Body of pancreas (tissue), 4 donors: ENCODE results near the gene ACSM3. TPM values are rescaled to one million over a fixed set of nuclear protein-coding genes. Genes with fewer than 3 reads are reported as not detected.

Source experiments
- ATAC-seq: fragments of 150-250 bp; one replicate; pipeline ENCODE4 v1.9.1; 2016
- DNase-seq, 4 donors: peaks; one replicate each; pipeline ENCODE4 v3.0.0-alpha.2; 2019
- H3K27ac ChIP-seq, 4 donors: fragments of 200-600 bp; sonication (generic); 1 replicate in 3 of 4; 2 replicates in 1 of 4; pipeline versions ENCODE4 v1.5.1 to v1.6.1; 2016 to 2019; ENCODE audit warnings: mild to moderate bottlenecking in 1 of 4, mixed read lengths in 1 of 4, moderate library complexity in 1 of 4
- H3K27me3 ChIP-seq, 2 donors: fragments of 200-600 bp; sonication (generic); one replicate each; pipeline ENCODE4 v1.6.0; 2016; ENCODE audit warnings: mild to moderate bottlenecking in 1 of 2
- H3K36me3 ChIP-seq, 2 donors: fragments of 200-600 bp; sonication (generic); replicated peaks in 1 of 2; 2 replicates each; pipeline ENCODE4 v1.5.1; 2016; ENCODE audit warnings: low read depth in 2 of 2; ENCODE audit not compliant: insufficient read depth in 1 of 2
- H3K4me1 ChIP-seq: fragments of 200-600 bp; sonication (generic); one replicate; pipeline ENCODE4 v1.6.0; 2016
- H3K4me3 ChIP-seq, 2 donors: fragments of 200-600 bp; sonication (generic); 1 replicate in 1 of 2; 2 replicates in 1 of 2; pipeline ENCODE4 v1.5.1; 2016 to 2019
- H3K9me3 ChIP-seq, 3 donors: fragments of 200-600 bp; sonication (generic); 1 replicate in 2 of 3; 2 replicates in 1 of 3; pipeline ENCODE4 v1.5.1; 2016
- POLR2A ChIP-seq, 3 donors: fragments of 450-650 bp; IDR thresholded peaks; one replicate each; pipeline ENCODE4 v1.6.1; 2016; ENCODE audit warnings: antibody characterized with exemption in 3 of 3, mild to moderate bottlenecking in 2 of 3
- WGBS, 2 donors: methylation state at CpG; one replicate each; pipeline ENCODE4 v1.1.5; 2017; 5-methylcytosine and 5-hydroxymethylcytosine counted together
- intact Hi-C: fragments of 100-400 bp; cut with DNase I; formaldehyde crosslinking; loops from one replicate; pipeline ENCODE4 v1.15.1; 2023
- total RNA-seq, 2 donors: library from RNA; depleted of rRNA; stranded (reverse); fragments of >200 nt; gene quantifications; one replicate each; pipeline ENCODE4 v1.1.0, GENCODE V29; 2016
- TF ChIP-seq, protein P1 (sequence below), 7 experiments: fragments of 450-650 bp in 4 of 7; fragments of 200-600 bp in 3 of 7; sonication (generic) in 3 of 7; IDR thresholded peaks; one replicate each; pipeline ENCODE4 v1.5.1; 2016 to 2019; ENCODE audit warnings: antibody characterized with exemption in 7 of 7

ACSM3 gene
- total RNA-seq, 2 donors from 2014 or later, result 65.9 to 89.2 TPM

GRCh38 chr16:20839504-20839903 lies 75.7 kb downstream of the ACSM3 start:
- no peaks in the 10 kb centered on the region for H3K9me3 ChIP-seq
- DNase-seq (no peak), ATAC-seq (no peak)
- H3K4me1 ChIP-seq, result no peaks in the 10 kb centered on the region
- H3K27ac ChIP-seq, result no peak overlapping the region
- no peak overlapping the region for H3K4me3 ChIP-seq
- H3K27me3 ChIP-seq, result no peaks in the 10 kb centered on the region
- intact Hi-C loops, result no loop called here
- no peak for TF ChIP-seq POLR2A (IDR thresholded peaks at IDR 0.05)
- TF ChIP-seq, protein P1, sequence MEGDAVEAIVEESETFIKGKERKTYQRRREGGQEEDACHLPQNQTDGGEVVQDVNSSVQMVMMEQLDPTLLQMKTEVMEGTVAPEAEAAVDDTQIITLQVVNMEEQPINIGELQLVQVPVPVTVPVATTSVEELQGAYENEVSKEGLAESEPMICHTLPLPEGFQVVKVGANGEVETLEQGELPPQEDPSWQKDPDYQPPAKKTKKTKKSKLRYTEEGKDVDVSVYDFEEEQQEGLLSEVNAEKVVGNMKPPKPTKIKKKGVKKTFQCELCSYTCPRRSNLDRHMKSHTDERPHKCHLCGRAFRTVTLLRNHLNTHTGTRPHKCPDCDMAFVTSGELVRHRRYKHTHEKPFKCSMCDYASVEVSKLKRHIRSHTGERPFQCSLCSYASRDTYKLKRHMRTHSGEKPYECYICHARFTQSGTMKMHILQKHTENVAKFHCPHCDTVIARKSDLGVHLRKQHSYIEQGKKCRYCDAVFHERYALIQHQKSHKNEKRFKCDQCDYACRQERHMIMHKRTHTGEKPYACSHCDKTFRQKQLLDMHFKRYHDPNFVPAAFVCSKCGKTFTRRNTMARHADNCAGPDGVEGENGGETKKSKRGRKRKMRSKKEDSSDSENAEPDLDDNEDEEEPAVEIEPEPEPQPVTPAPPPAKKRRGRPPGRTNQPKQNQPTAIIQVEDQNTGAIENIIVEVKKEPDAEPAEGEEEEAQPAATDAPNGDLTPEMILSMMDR (IDR thresholded peaks at IDR 0.05), result no peak
- 93 to 97% methylated on average over 2 of the region's 2 CpGs for WGBS, 2 donors
- H3K36me3 ChIP-seq, result no peaks in the 10 kb centered on the region

- Histone ChIP-seq H3K9me3 (no peaks in the 10 kb centered on the region), H3K36me3 (no peaks in the 10 kb centered on the region), H3K27ac (no peak overlapping the region), H3K4me3 (no peak overlapping the region), H3K27me3 (no peaks in the 10 kb centered on the region), H3K4me1 (no peaks in the 10 kb centered on the region)
- no peak for DNase-seq
- ATAC-seq, result no peak
- WGBS, 2 donors, result 87 to 93% methylated on average over 2 of the region's 2 CpGs
- TF ChIP-seq, protein P1 (IDR thresholded peaks at IDR 0.05), result no peak
- TF ChIP-seq POLR2A (IDR thresholded peaks at IDR 0.05), result no peak
- intact Hi-C loops, result no loop called here
Measured at GRCh38 chr16:20844054-20844453, 80.2 kb downstream of the ACSM3 start.

DNA sequence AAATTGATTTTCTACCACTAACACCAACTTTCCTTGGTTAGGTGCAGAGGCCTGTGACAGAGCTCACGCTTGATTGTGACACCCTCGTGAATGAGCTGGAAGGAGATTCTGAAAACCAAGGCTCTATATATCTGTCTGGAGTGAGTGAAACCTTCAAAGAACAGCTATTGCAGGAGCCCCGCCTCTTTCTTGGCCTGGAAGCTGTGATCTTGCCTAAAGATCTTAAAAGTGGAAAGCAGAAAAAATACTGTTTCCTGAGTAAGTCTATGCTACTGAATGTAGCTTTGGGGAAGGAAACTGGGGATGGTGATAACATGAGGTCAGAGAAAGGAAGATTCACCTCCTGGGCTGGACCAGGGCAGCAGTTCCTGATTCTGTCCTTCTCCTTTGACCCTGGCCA lies 80.8 kb downstream of the ACSM3 start:
- no peaks in the 10 kb centered on the region for H3K4me1 ChIP-seq
- H3K36me3 ChIP-seq, result no peaks in the 10 kb centered on the region
- no peak for DNase-seq
- WGBS, 2 donors, result 71 to 87% methylated on average over 3 of the region's 3 CpGs
- no peaks in the 10 kb centered on the region for H3K9me3 ChIP-seq
- no peak for ATAC-seq
- H3K27ac ChIP-seq, result no peak overlapping the region
- intact Hi-C loops, result no loop called here
- TF ChIP-seq, protein P1 (IDR thresholded peaks at IDR 0.05), result no peak
- TF ChIP-seq POLR2A (IDR thresholded peaks at IDR 0.05), result no peak
- H3K4me3 ChIP-seq, result no peak overlapping the region
- no peaks in the 10 kb centered on the region for H3K27me3 ChIP-seq

GRCh38 chr16:20846030-20846429 lies 82.2 kb downstream of the ACSM3 start:
- intact Hi-C loops, result loop anchor here (5.0 kb wide), 1 partner anchor 241 kb away; no protein-coding TSS in a partner anchor
- Histone ChIP-seq H3K9me3 (no peaks in the 10 kb centered on the region), H3K27me3 (no peaks in the 10 kb centered on the region), H3K36me3 (no peaks in the 10 kb centered on the region), H3K4me1 (peaks cover 11% of the 10 kb centered on the region), H3K4me3 (no peak overlapping the region), H3K27ac (no peak overlapping the region)
- no peak for TF ChIP-seq POLR2A (IDR thresholded peaks at IDR 0.05)
- TF ChIP-seq, protein P1 (IDR thresholded peaks at IDR 0.05), result no peak
- ATAC-seq (no peak), DNase-seq (no peak)
- 86 to 88% methylated on average over 5 to 6 of the region's 6 CpGs for WGBS, 2 donors

DNA sequence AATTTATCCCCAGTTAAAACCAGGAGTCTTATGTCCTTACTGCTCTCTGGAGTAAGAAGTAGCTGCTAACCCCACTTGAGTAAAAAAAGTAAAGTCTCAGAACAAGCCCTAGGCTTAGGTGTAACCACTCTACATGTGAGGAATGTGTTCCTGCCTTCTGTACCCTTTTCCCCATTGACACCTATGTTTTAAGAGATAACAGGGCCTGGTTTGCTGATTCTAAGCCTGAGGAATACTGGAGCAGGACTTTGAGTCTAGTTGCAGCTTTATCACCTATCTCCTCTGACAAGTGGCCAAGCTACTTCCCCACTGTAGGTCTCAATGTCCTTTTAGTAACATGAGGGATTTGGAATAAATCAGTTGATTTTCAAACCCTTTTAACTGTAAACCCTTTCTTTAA lies 82.7 kb downstream of the ACSM3 start:
- Histone ChIP-seq H3K27me3 (no peaks in the 10 kb centered on the region), H3K4me1 (peaks cover 16% of the 10 kb centered on the region), H3K9me3 (no peaks in the 10 kb centered on the region), H3K27ac (no peak overlapping the region), H3K36me3 (no peaks in the 10 kb centered on the region), H3K4me3 (no peak overlapping the region)
- DNase-seq, result no peak
- TF ChIP-seq, protein P1 (IDR thresholded peaks at IDR 0.05), result no peak
- no peak for TF ChIP-seq POLR2A (IDR thresholded peaks at IDR 0.05)
- ATAC-seq, result no peak
- intact Hi-C loops, result loop anchor here (5.0 kb wide), 1 partner anchor 241 kb away; no protein-coding TSS in a partner anchor
